Stimulated activated CD4-positive, alpha-beta T cell treated with anti-CD3 and anti-CD28 coated beads, TNF-alpha, amount 100 ng/mL, for 24 hours (primary cell): ENCODE measurements around the gene MYO1F.
A peak's percentile ranks its signal among the peaks of the same experiment; 100 is the strongest.
"Not testable (repeated sequence)": the region's sequence is repeated elsewhere in the genome, so short reads cannot be mapped to it uniquely, and the experiment has no call there.

Experiments used
- DNase-seq, 3 experiments: peaks; one replicate each; pipeline ENCODE4 v3.0.0-alpha.2; 2020; ENCODE audit warnings: low read depth in 3 of 3

The MYO1F gene

GRCh38 chr19:8517551-8518442 lies 59.4 kb downstream of the MYO1F start:
- no peak for DNase-seq

GRCh38 chr19:8515317-8515716 lies 61.9 kb downstream of the MYO1F start:
- DNase-seq = peak in 1 of 3 experiments; percentile 39

DNA sequence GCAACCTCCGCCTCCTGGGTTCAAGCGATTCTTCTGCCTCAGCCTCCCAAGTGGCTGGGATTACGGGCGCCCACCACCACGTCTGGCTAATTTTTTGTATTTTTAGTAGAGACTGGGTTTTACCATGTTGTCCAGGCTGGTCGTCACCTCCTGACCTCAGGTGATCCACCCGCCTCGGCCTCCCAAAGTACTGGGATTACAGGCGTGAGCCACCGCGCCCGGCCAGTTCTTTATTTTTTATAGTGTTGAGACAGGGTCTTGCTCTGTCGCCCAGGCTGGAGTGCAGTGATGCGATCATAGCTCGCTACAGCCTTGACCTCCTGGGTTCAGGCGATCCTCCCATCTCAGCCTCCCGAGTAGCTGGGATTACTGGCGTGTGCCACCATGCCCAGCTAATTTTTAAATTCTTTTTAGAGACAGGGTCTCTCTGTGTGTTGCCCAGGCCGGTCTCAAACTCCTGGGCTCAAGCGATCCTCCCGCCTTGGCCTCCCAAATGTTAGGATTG lies 62.7 kb downstream of the MYO1F start:
- not testable (repeated sequence) for DNase-seq

GRCh38 chr19:8513687-8514504 lies 63.3 kb downstream of the MYO1F start, which contains the start of gene ZNF414:
Gene ZNF414 (minus strand): TSS chr19:8514167. CDS start chr19:8514046, 121 bp downstream.
- peak; percentile 95 to 96 (median 95) for DNase-seq

DNA sequence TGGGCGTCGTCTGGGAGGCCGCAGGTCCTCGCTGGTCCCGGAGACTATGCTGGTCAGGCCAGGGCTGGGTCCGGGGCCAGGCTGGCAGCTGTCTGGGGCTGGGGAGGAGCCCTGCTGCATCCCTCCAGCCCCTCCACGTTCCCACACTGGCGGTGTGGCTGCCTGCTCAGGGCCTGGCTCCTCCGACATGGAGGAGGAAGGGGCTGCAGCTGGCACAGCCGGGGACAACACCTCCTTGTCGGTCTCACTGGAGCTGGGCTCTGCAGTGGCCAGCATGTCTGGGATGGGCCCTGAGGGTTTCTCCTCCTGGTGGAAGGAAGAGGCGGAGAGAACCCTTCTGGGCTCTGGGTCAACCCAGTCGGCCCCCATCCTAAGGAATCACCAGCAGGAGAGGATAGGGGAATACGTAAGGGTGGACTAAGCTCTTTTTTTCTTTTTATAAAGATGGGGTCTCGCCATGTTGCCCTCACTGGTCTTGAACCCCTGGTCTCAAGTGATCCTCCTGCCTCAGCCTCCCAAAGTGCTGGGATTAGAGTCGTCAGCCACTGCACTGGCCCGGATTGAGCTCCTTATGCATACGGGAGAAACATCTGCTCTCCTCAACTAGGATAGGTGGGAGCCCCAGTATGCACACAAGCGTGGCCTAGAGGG lies 64.1 kb downstream of the MYO1F start:
- DNase-seq = no peak

DNA sequence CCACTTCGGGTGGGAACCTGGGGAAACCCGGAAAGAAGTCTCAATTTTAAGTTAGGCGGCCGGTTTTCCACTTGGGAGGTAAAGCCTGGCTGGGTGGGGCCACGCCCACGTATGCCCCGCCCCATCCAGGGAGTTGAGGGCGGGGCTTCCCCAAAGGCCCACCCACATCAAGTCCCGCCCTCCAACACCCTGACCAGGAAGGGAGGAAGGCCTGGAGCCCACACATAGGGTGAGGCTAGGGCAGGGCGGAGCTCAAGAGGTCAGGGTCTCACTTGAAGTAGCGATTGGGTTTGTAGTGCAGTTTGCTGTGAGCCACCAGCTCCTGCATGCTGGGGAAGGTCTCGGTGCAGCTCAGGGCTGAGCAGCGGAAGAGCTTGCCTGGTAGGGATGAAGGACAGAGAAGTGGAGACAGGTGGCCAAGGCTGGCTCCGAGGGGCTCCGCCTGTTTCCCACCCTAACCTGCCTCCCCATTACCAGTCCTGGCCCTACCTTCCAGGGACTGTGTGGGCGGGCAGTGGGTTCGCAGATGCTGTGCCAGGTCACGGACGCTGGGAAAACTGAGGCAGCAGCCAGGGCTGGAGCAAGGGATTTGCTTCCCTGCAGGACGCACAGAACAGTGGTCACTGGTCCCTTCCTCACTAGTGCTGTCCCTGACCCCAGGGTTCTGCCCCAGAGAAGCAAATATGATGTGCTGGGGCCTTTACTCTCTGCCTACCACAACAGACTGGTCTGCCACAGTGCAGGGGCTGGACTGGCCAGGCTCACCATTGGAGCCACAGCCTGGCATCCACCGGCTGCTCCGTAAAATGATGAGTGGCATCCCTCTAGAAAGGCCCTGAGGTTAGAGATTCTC lies 64.9 kb downstream of the MYO1F start:
- no peak for DNase-seq

- DNase-seq = no peak
Measured at GRCh38 chr19:8511573-8512101, 65.6 kb downstream of the MYO1F start.

- no peak for DNase-seq
Measured at GRCh38 chr19:8510589-8511115, 66.6 kb downstream of the MYO1F start.

DNA sequence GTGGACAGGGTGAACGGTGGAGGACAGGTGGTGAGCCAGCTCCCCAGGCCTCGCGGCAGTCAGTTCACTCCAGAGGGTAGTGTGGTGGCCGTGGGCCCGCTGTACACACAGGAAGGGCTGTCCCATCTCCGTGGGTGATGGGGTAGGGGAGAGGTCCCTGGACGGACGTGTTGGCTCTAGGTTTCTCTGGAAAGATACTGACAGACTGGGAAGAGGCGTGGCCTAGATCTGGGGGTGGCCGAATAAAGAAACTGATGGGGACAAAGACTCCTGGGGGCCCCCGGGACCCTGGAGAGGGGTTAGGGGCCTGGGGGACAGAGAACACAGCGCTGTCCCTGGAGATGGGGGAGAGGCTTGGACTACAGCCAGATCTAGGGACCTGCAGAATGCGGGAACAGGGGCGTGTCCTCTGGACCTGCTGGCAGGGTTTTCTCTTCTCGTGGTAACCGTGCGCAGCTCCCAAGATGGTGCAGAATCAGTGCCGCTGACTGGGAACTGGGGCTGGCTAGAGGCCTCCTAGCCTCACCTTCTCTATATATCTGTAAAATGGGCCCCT lies 70.8 kb downstream of the MYO1F start:
- DNase-seq = no peak

GRCh38 chr19:8505680-8506401 lies 71.4 kb downstream of the MYO1F start:
- DNase-seq = peak; percentile 45 to 74 (median 58)

- no peak for DNase-seq
Measured at GRCh38 chr19:8504919-8505318, 72.3 kb downstream of the MYO1F start.

GRCh38 chr19:8504171-8504570 lies 73.1 kb downstream of the MYO1F start:
- no peak for DNase-seq

- DNase-seq = no peak
Measured at GRCh38 chr19:8503510-8503909, 73.7 kb downstream of the MYO1F start.

DNA sequence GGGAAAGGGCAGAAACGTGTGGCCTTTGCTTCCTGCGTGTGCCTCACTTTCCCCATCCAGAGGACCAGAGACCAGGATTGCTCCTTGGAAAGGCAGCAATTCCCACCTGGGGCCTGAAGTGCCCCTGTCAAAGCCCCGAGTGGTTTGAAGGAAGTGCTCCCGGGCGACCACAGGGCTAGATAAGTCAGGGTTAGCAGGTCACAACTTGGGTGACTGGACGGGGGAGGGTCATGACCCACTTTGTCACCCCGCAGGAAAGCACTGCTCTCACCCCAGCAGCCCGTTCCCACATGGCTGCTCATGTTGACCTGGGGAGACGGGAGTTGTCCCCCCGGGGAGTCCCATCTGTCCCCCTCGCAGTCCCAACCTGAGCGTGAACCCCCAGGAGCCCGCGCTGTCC lies 75.3 kb downstream of the MYO1F start:
- DNase-seq = no peak

DNA sequence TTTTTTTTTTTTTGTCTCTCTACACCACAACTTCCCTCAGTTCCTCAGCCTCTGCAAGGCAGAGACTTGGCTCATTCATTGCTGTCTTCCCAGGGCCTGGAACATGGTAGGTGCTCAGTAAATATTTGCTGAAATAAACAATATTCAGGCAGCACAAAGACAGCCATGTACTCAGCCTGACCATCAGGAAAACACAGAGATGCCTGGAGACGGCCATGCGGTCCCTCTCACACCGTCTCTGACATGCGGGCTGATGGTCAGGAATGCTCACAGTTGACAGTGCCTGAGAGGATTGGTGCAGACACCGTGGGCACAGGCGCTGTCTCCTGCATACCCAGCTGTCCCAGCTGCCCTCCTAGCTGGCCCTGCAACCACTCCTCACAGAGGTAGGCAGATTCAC lies 75.7 kb downstream of the MYO1F start:
- DNase-seq = no peak

DNA sequence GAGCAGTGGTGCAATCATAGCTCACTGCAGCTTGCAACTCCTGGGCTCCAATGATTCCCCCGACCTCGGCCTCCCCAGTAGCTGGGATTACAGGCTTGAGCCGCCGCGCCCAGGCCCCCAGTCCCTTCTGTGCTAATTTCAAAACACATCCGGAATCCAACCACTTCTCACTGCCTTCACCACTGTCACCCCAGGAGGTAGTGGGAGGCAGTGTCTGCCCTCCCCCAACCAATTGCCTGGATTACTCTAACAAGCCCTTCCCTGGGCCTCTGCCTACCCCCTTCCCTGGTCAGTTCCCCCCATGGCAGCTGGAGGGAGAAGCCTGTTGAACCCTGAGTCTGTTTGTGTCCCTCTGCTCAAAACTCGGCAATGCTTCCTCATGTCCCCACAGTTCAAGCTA lies 77.1 kb downstream of the MYO1F start:
- no peak for DNase-seq

DNA sequence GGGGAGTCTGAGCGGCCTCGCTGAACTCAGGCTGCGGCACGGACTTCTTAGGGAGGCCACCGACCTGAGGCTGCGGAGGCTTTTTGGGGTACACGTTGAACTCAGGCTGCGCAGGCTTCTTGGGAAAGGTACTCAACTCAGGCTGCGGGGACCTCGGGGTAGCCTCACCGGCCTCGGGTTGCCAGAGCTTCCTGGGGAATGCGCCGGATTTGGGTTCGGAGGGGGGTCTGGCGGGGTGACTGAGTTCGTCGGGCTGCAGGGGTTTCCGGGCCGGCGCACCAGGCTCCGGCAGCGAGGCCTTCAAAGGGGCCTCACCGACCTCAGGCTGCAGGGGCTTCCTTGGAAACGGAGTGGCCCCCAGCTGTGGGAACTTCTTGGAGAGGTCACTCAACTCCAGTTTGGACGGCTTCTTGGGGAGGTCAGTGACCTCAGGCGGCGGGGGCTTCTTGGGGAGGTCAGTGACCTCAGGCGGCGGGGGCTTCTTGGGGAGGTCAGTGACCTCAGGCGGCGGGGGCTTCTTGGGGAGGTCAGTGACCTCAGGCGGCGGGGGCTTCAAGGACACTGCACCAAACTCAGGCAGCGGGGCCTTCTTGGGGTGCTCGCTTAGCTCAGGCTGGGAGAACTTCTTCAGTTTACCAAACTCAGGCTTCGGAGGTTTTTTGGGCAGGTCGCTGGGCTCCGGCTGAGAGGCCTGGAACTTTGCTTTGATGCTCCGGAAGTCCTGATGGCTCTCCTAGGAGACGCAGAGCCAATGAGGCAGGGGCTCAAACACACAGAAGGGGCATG lies 78.0 kb downstream of the MYO1F start:
- DNase-seq = no peak

DNA sequence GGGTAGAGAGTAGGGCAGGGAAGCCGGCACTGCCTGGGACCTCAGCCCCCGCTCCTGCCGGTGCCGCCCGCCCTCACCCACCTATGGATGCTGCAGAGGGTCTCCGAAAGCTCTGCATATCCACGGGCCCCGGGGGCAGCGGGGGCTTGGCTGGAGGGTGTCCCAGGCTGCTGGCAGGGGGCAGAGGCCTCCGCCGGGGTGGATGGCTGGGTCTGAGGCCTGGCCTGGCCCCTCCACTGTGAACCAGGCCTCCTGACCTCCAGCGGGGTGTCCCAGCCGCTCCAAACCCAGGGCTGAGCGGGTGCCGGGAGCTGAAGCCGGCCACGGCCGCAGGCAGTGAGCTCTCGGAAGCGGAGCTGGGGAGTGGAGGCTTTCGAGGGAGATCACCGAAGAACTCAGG lies 78.9 kb downstream of the MYO1F start:
- no peak for DNase-seq

GRCh38 chr19:8494158-8494557 lies 83.1 kb downstream of the MYO1F start:
- no peak for DNase-seq
